ENCODE results near the gene IL16. TPM values are rescaled to one million over a fixed set of nuclear protein-coding genes. Genes with fewer than 3 reads are reported as not detected.

IL16 gene
- total and polyA plus RNA-seq, 2 experiments from 2014 or later: not detected

GRCh38 chr15:81211376-81211775 is 14.7 kb downstream of the IL16 start:
- no peak for DNase-seq (ENCODE audit: low read depth in 1 of 2, low spot score in 1 of 2)
- Histone ChIP-seq H3K27ac (no peak overlapping the region), H3K27me3 (no peaks in the 10 kb centered on the region), H3K36me3 (no peaks in the 10 kb centered on the region), H3K4me3 (no peak overlapping the region), H3K9me3 (ENCODE audit: low read depth) (no peaks in the 10 kb centered on the region), H3K4me1 (ENCODE audit: low read depth) (no peaks in the 10 kb centered on the region)
- TF ChIP-seq, protein P1, sequence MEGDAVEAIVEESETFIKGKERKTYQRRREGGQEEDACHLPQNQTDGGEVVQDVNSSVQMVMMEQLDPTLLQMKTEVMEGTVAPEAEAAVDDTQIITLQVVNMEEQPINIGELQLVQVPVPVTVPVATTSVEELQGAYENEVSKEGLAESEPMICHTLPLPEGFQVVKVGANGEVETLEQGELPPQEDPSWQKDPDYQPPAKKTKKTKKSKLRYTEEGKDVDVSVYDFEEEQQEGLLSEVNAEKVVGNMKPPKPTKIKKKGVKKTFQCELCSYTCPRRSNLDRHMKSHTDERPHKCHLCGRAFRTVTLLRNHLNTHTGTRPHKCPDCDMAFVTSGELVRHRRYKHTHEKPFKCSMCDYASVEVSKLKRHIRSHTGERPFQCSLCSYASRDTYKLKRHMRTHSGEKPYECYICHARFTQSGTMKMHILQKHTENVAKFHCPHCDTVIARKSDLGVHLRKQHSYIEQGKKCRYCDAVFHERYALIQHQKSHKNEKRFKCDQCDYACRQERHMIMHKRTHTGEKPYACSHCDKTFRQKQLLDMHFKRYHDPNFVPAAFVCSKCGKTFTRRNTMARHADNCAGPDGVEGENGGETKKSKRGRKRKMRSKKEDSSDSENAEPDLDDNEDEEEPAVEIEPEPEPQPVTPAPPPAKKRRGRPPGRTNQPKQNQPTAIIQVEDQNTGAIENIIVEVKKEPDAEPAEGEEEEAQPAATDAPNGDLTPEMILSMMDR (IDR thresholded peaks at IDR 0.05; ENCODE audit: low read depth, low read length): no peak

GRCh38 chr15:81213982-81214381 is 17.3 kb downstream of the IL16 start:
- no peaks in the 10 kb centered on the region for H3K4me1 ChIP-seq (ENCODE audit: low read depth)
- no peak for DNase-seq (ENCODE audit: low read depth in 1 of 2, low spot score in 1 of 2)
- H3K4me3 ChIP-seq: no peak overlapping the region
- TF ChIP-seq, protein P1 (IDR thresholded peaks at IDR 0.05; ENCODE audit: low read depth, low read length): no peak
- H3K36me3 ChIP-seq: no peaks in the 10 kb centered on the region
- no peaks in the 10 kb centered on the region for H3K9me3 ChIP-seq (ENCODE audit: low read depth)
- H3K27ac ChIP-seq: no peak overlapping the region
- H3K27me3 ChIP-seq: no peaks in the 10 kb centered on the region

DNA sequence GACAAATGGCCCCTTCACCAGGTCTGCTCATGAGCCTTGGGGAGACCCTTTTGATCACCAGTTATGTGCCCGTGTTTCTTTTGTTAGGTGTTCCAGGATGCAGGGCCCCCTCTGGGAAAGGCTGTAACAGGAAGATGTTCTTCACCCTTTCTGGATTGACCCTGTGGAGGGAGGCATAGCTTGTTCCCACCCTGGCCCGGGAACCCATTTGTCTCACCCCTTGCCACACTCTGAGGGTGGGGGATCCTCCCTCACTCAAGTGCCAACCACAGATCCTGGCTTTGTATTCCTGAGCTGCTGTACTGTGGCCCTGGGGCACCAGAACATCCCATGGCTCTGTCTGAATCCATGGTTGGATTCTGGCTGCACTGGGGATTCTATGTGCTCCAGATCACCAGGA is 18.9 kb downstream of the IL16 start:
- Histone ChIP-seq H3K27me3 (no peaks in the 10 kb centered on the region), H3K27ac (no peak overlapping the region), H3K9me3 (ENCODE audit: low read depth) (no peaks in the 10 kb centered on the region), H3K4me3 (no peak overlapping the region), H3K36me3 (no peaks in the 10 kb centered on the region), H3K4me1 (ENCODE audit: low read depth) (no peaks in the 10 kb centered on the region)
- DNase-seq (ENCODE audit: low read depth in 1 of 2, low spot score in 1 of 2): no peak
- TF ChIP-seq, protein P1 (IDR thresholded peaks at IDR 0.05; ENCODE audit: low read depth, low read length): no peak

GRCh38 chr15:81215983-81216382 is 19.3 kb downstream of the IL16 start:
- TF ChIP-seq, protein P1 (IDR thresholded peaks at IDR 0.05; ENCODE audit: low read depth, low read length): no peak
- Histone ChIP-seq H3K27ac (no peak overlapping the region), H3K4me3 (no peak overlapping the region), H3K27me3 (no peaks in the 10 kb centered on the region), H3K36me3 (no peaks in the 10 kb centered on the region), H3K9me3 (ENCODE audit: low read depth) (no peaks in the 10 kb centered on the region), H3K4me1 (ENCODE audit: low read depth) (no peaks in the 10 kb centered on the region)
- DNase-seq (ENCODE audit: low read depth in 1 of 2, low spot score in 1 of 2): no peak

GRCh38 chr15:81216422-81216821 is 19.7 kb downstream of the IL16 start:
- Histone ChIP-seq H3K4me3 (no peak overlapping the region), H3K9me3 (ENCODE audit: low read depth) (no peaks in the 10 kb centered on the region), H3K36me3 (no peaks in the 10 kb centered on the region), H3K27me3 (no peaks in the 10 kb centered on the region), H3K27ac (no peak overlapping the region), H3K4me1 (ENCODE audit: low read depth) (no peaks in the 10 kb centered on the region)
- DNase-seq (ENCODE audit: low read depth in 1 of 2, low spot score in 1 of 2): peak in 1 of 2 donors; percentile 26
- TF ChIP-seq, protein P1 (IDR thresholded peaks at IDR 0.05; ENCODE audit: low read depth, low read length): no peak

- no peak overlapping the region for H3K4me3 ChIP-seq
- TF ChIP-seq, protein P1 (IDR thresholded peaks at IDR 0.05; ENCODE audit: low read depth, low read length): no peak
- DNase-seq (ENCODE audit: low read depth in 1 of 2, low spot score in 1 of 2): peak in 1 of 2 donors; percentile 43
- no peaks in the 10 kb centered on the region for H3K4me1 ChIP-seq (ENCODE audit: low read depth)
- no peaks in the 10 kb centered on the region for H3K27me3 ChIP-seq
- H3K27ac ChIP-seq: no peak overlapping the region
- H3K9me3 ChIP-seq (ENCODE audit: low read depth): no peaks in the 10 kb centered on the region
- H3K36me3 ChIP-seq: no peaks in the 10 kb centered on the region
Observed at GRCh38 chr15:81221449-81221848, 24.8 kb downstream of the IL16 start.

Measured in cardiac muscle cell (in vitro differentiated cells and primary cell).